Uterus (tissue), 2 donors: ENCODE measurements around the gene HSFX3.
"Not testable (repeated sequence)": the region's sequence is repeated elsewhere in the genome, so short reads cannot be mapped to it uniquely, and the experiment has no call there.

Source experiments
- CTCF ChIP-seq, 4 experiments: fragments of 200-600 bp in 2 of 4; fragments of 450-650 bp in 2 of 4; sonication (generic) in 2 of 4; IDR thresholded peaks; one replicate each; pipeline ENCODE4 v1.5.1; 2016 to 2019; ENCODE audit warnings: antibody characterized with exemption in 4 of 4, mild to moderate bottlenecking in 2 of 4, moderate library complexity in 1 of 4
- POLR2A ChIP-seq, 2 donors: fragments of 450-650 bp; IDR thresholded peaks; one replicate each; pipeline ENCODE4 v1.6.1; 2016; ENCODE audit warnings: antibody characterized with exemption in 2 of 2, mild to moderate bottlenecking in 1 of 2, moderate library complexity in 1 of 2

GRCh38 chrX:149520636-149521277 lies 29.0 kb downstream of the HSFX3 start:
- not testable (repeated sequence) for TF ChIP-seq CTCF, POLR2A (IDR thresholded peaks at IDR 0.05)
